Stimulated activated CD8-positive, alpha-beta memory T cell treated with anti-CD3 and anti-CD28 coated beads, Interleukin-7, amount 100 ng/mL, for 1 hour (primary cell): ENCODE data around the gene OPCML.

ENCODE experiments used
- DNase-seq, 2 donors: peaks; one replicate each; pipeline ENCODE4 v3.0.0-alpha.2; 2020; ENCODE audit warnings: low read depth in 2 of 2

Gene OPCML

GRCh38 chr11:133234883-133235282 is 297.4 kb downstream of the OPCML start:
- DNase-seq: no peak

- no peak for DNase-seq
Measured at GRCh38 chr11:133232665-133233064, 299.6 kb downstream of the OPCML start.

DNA sequence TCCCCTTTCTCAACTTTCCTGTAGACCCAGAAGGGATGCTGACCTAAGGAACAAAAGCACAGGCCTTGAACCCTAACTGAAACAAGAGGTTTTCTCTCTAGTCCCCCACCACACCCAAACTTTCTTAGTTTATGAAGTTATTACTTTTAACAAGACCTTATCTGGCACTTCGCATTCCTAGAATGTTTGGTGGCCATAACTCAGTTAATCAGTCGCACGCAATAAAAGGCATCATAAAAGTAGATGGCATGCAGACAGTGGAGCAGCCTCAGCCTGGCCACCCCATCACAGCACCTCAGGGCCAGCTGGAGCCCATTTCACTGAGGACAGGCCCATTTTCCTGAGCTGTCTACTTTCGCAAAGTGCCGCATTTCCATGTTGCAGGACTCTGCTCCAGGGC is 301.9 kb downstream of the OPCML start:
- DNase-seq: no peak

DNA sequence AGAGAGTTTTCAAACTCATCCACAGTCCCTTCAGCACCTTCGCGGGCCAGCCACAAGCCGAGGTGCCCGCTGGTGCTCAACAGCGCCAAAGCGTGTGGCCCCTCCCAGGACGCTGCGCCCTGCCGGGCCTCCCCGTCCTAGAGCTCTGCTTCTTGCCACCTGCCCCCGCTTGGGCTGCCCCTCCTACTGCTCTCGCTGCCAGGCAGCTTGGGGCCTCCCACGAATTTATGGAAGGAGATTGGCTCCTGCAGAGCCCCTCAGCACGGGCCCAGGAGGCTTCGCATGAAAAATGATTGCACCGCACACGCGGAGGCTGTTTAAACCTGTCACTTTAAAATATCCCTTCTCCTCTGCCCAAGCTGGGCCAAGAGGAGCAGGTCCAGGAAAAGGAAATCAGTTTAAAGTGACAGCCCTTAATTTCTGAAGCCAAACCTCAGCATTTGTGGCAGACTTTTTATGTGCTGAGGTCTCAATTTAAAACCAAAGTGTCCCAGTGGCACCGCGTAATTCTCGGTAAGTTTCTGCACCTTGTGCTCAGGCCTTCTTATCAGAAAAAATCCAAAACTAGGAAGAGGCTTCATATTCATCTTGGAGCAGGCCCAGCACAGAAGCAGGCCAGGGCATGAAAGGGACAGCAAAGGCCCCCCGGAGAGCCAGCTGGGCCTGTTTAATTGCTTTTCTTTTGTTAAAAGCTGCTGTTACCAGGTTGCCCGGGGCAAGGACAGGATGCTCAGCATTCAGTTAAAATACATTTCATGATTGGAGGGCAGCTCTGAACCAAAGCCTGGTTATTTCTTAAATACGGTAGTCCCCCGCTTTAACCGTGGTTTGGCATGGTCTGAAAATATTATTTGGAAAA is 303.6 kb downstream of the OPCML start:
- DNase-seq: no peak

- no peak for DNase-seq
Measured at GRCh38 chr11:133227632-133228111, 304.6 kb downstream of the OPCML start.

DNA sequence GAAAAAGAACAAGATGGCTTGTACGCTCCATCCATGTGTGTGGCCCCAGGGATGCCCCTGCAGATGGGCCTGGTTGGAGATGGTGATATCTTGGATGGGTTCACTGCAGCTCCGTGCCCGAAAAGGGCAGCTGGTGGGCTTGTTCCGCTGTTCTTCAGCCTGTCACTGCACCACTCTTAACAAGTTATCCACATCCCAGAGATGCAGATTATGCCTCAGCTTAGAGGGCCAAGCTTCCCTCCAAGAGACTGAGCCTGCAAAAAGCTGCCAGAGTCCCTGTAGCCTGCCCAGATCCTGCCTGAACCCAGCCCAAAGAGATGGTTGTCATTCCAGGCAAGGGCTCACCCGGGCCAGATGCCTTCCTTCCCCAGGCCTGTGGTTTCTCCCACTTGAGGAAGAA is 308.0 kb downstream of the OPCML start:
- no peak for DNase-seq

GRCh38 chr11:133222425-133223330 is 309.6 kb downstream of the OPCML start:
- no peak for DNase-seq

DNA sequence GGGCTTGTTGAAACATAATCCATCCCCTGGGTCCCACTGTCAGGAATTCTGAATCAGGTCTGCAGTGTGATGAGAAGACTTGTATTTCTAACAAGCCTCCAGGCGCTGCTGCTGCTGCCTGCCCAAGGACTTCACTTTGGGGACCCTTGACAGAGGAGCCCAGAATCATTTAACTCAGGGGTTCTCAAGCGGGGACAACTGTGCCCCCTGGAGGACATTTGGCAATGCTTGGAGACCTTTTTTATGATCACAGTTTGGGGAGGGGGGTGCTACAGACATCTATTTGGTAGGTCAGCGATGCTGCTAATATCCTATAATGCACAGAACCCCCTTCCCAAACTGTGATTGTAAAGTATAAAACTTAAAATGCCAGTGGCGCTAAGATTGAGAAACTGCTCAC is 312.8 kb downstream of the OPCML start:
- DNase-seq: no peak

GRCh38 chr11:133216813-133217212 is 315.5 kb downstream of the OPCML start:
- no peak for DNase-seq

GRCh38 chr11:133215596-133216230 is 316.6 kb downstream of the OPCML start:
- no peak for DNase-seq

DNA sequence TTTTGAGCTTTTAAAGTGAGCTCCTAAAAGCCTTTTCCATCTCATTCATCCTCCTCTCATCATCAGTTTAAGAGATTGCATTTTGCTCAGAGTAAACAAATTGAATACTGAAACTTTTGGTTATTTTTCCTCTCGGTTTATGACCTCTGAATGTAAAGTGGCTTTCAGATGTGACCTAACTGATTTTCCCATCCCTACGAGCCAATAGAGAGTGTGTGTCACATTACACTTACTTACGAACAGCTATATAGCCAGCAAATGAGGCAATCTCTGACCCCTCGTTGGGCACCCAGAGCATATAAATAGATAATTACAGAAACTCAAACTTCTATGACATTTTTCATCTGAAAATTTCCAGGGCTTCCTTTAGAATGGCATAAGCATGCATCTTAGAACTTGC is 317.7 kb downstream of the OPCML start:
- DNase-seq: no peak

GRCh38 chr11:133212201-133212600 is 320.1 kb downstream of the OPCML start:
- DNase-seq: no peak

DNA sequence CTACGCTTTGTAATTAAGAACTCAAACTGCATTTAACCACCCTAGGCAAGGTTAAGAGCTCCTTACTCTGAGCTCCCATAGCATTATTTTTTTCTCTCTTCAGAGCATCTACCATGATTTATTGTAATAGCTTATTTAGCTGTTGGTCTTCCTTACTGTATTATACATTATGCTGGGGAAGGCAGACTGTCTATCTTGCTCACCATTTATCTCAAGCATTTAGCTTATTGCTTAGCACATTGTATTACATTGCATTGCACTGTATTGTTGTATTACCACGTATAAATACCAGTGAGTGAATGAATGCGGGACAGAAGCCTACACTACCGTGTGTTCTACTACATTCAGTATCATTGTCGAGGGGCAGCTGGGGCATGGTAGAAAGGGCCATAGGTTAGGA is 324.3 kb downstream of the OPCML start:
- DNase-seq: no peak

GRCh38 chr11:133206313-133207005 is 325.8 kb downstream of the OPCML start:
- no peak for DNase-seq

- DNase-seq: no peak
Measured at GRCh38 chr11:133204158-133204557, 328.1 kb downstream of the OPCML start.

DNA sequence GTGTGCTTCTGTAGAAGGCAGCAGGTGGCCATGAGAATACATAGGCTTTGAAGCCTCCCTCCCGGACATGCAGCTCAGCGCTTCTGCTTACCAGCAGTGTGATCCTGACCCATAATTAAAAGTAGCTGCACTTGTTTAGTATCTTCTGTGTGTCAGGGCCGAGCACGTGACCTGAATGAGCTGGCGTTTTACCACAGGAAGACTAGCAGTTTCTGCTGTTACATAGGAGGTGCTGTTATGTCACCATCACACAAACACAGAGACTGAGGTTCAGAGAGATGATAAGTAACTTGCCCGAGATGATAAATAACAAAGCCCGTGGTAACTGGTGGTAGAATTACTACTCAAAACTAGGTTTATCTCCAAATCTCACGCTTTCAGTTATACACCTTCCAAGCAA is 329.5 kb downstream of the OPCML start:
- no peak for DNase-seq

DNA sequence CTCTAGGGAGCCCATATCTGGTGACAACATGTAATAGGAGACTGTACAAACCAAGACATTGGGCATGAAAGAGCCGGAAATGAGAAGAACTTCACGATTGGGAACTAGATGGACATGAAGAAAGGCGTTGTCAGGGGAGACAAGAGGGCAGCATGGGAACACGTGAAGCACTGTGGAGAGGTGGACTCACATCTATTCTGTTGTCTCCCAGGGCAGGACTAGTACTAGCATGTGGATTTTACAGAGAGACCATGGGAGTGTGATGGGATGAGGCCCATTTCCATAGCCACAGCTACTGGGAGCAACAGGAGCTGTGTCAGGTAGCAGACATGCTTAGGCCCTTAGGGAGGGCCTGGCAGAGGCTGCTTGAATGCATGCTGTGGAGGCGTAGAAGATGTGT is 333.9 kb downstream of the OPCML start:
- no peak for DNase-seq

DNA sequence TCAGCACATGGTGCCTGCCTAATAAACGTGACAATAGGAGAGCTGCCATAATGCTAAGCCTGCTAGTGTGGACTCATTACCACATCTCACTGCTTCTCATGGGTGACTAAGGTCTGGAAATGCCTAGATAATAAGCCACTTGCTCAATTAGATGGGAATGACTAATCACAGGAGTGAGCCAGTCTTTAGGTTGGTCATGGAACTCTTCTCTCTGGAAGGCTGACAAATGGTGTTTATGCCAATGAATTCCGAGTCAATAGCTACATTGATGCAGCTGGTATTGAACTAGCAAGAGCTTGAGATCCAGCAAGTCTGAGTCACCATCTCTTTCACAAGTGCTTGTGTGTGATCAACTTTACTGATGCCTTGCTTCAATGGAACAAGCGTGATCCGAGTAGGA is 334.9 kb downstream of the OPCML start:
- no peak for DNase-seq

DNA sequence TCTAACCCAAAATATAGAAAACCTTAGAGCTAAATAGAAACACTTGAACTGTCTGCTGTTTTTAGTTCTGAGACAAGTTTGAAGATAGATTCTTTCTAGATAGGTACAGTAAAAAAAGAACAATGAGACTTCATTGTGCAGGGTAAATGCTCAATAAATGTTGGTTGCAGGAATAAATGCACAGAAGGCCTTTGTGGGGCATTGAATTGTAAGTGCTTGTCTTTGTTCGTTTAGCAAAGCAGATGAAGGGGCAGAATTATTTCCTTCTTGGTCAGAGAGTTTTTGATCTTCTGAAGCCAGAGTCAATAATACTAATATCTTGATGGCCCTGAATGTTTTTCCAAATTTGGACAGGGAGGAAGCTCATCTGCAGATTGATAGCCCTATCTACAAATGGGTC is 340.4 kb downstream of the OPCML start:
- no peak for DNase-seq

DNA sequence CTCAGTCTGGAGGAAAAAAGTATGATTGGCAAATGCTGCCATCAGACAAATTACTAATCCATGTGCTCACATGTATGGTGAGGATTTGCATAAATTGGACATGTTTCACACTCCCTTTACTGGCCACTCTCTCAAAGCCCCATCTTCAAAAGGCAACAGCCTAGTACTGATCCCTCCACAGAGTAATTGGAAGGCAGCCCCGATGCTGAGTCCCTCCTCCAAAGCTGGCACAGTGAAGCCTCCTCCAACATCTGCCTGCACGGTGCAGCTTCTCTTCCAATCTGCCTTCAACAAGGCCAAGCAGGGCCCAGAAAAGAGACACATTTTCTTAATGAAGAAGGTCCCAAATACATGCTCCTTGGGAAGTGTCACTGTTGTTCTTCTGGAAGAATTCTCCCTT is 350.6 kb downstream of the OPCML start:
- DNase-seq: no peak

- no peak for DNase-seq
Measured at GRCh38 chr11:133181066-133181465, 351.2 kb downstream of the OPCML start.

GRCh38 chr11:133180201-133180600 is 352.1 kb downstream of the OPCML start:
- no peak for DNase-seq
